KMS-11 (cell line): ENCODE measurements around the gene OR8B12.

Experiments used
- H2AFZ ChIP-seq: fragments of 200-600 bp; sonication (generic); 2 replicates; pipeline ENCODE4 v1.6.1; 2016; ENCODE audit warnings: antibody characterized with exemption, mixed run types, low read depth
- H3K27ac ChIP-seq: fragments of 200-600 bp; sonication (generic); 2 replicates; pipeline ENCODE4 v1.6.1; 2016; ENCODE audit warnings: mild to moderate bottlenecking, mixed run types
- H3K27me3 ChIP-seq: fragments of 200-600 bp; sonication (generic); 2 replicates; pipeline ENCODE4 v1.6.1; 2017; ENCODE audit warnings: mild to moderate bottlenecking, low read depth, mixed run types, moderate library complexity; ENCODE audit not compliant: insufficient read depth
- H3K36me3 ChIP-seq: fragments of 200-600 bp; sonication (generic); 2 replicates; pipeline ENCODE4 v1.6.1; 2017; ENCODE audit warnings: mild to moderate bottlenecking, mixed run types; ENCODE audit not compliant: insufficient read depth
- H3K4me1 ChIP-seq: fragments of 200-600 bp; sonication (generic); 2 replicates; pipeline ENCODE4 v1.6.1; 2016; ENCODE audit warnings: mild to moderate bottlenecking, low read depth, mixed run types; ENCODE audit not compliant: poor library complexity, severe bottlenecking
- H3K4me2 ChIP-seq: fragments of 200-600 bp; sonication (generic); 2 replicates; pipeline ENCODE4 v1.7.0; 2016; ENCODE audit warnings: mild to moderate bottlenecking, mixed run types
- H3K4me3 ChIP-seq: fragments of 200-600 bp; sonication (generic); IDR thresholded peaks from 2 replicates; pipeline ENCODE4 v1.6.1; 2017; ENCODE audit warnings: low read depth, low read length, mixed read lengths; ENCODE audit not compliant: insufficient read depth
- H3K79me2 ChIP-seq: fragments of 200-600 bp; sonication (generic); 2 replicates; pipeline ENCODE4 v1.6.1; 2016; ENCODE audit warnings: low read depth, mixed run types; ENCODE audit not compliant: insufficient read depth
- H3K9ac ChIP-seq: fragments of 200-600 bp; sonication (generic); 2 replicates; pipeline ENCODE4 v1.6.1; 2016; ENCODE audit warnings: mild to moderate bottlenecking, mixed run types
- H4K20me1 ChIP-seq: fragments of 200-600 bp; sonication (generic); 2 replicates; pipeline ENCODE4 v1.6.1; 2016; ENCODE audit warnings: mild to moderate bottlenecking, mixed run types; ENCODE audit not compliant: insufficient read depth
- TF ChIP-seq, protein P1 (sequence below): fragments of 200-600 bp; sonication (generic); conservative IDR thresholded peaks from 2 replicates; pipeline ENCODE4 v1.6.1; 2017; ENCODE audit warnings: low read depth, mild to moderate bottlenecking, antibody characterized with exemption, low read length, moderate library complexity, mixed read lengths

The OR8B12 gene

DNA sequence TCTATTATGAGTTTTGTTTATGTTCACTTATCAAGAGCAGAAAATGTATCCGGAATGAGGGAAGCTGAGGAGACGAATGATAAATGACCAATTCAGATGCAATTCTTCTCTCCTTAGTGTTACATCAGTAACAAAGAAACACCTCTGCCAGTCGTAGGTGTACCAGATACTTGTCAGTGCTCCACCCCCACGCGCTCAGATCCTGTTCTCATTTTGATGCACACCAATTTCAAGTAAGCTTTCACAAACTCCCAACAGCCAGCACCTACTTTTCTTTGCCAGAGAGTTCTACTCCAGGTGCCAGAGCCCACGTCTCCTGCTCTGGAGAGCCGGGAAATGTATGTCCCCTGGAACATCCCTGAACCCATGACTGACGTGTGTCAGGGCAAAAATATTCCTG, 43.7 kb downstream of the OR8B12 start:
- Histone ChIP-seq H3K27me3 (no peaks in the 10 kb centered on the region), H3K9ac (no peak overlapping the region), H3K79me2 (no peaks in the 10 kb centered on the region), H3K4me3 (no peak overlapping the region), H3K36me3 (no peaks in the 10 kb centered on the region), H2AFZ (no peak overlapping the region), H3K4me2 (no peak overlapping the region), H4K20me1 (no peaks in the 10 kb centered on the region), H3K4me1 (no peaks in the 10 kb centered on the region), H3K27ac (no peak overlapping the region)
- TF ChIP-seq, protein P1, sequence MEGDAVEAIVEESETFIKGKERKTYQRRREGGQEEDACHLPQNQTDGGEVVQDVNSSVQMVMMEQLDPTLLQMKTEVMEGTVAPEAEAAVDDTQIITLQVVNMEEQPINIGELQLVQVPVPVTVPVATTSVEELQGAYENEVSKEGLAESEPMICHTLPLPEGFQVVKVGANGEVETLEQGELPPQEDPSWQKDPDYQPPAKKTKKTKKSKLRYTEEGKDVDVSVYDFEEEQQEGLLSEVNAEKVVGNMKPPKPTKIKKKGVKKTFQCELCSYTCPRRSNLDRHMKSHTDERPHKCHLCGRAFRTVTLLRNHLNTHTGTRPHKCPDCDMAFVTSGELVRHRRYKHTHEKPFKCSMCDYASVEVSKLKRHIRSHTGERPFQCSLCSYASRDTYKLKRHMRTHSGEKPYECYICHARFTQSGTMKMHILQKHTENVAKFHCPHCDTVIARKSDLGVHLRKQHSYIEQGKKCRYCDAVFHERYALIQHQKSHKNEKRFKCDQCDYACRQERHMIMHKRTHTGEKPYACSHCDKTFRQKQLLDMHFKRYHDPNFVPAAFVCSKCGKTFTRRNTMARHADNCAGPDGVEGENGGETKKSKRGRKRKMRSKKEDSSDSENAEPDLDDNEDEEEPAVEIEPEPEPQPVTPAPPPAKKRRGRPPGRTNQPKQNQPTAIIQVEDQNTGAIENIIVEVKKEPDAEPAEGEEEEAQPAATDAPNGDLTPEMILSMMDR, result no peak

DNA sequence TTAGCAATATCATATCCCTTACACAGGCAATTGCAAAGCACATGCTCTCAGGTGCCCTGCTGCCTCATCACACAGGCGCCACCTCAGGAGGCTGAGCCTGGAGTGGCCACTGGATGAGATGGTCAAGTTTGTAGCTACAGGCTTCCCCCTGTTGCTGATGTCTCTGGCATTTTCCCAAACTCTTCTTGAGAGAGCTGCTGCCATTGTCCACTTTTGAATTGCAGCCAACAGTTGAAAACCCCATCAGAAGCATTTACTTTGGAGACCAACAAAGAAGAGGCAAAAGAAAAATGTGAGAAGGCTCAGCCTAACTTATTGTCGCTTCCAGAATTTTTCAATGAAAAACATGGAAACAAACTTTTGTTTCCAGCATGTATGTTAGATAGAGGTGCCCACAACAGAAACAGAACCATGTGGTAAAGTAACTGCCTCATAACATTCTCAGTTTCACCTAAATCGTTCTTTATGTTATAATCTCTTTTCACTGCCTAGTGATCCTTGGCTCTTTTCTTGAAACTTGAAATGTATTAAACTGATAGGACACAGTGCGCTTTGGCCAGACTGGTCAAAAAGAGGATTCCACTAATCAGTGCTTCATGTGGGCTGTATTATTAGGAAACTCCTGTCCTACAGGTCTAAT, 50.3 kb downstream of the OR8B12 start:
- H3K9ac ChIP-seq, result no peak overlapping the region
- no peaks in the 10 kb centered on the region for H3K27me3 ChIP-seq
- no peaks in the 10 kb centered on the region for H4K20me1 ChIP-seq
- H3K4me2 ChIP-seq, result no peak overlapping the region
- H3K4me1 ChIP-seq, result no peaks in the 10 kb centered on the region
- H3K4me3 ChIP-seq, result no peak overlapping the region
- H3K36me3 ChIP-seq, result no peaks in the 10 kb centered on the region
- H2AFZ ChIP-seq, result no peak overlapping the region
- TF ChIP-seq, protein P1, result no peak
- H3K27ac ChIP-seq, result no peak overlapping the region
- no peaks in the 10 kb centered on the region for H3K79me2 ChIP-seq
